Fibroblast of villous mesenchyme (primary cell): ENCODE measurements around the gene ADCY5. TPM values are rescaled to one million over a fixed set of nuclear protein-coding genes. Genes with fewer than 3 reads are reported as not detected.

Experiments
- DNase-seq: peaks from one replicate; pipeline ENCODE4 v3.0.0-alpha.2; 2010; ENCODE audit warnings: low read depth
- H3K4me3 ChIP-seq: 2 replicates; pipeline ENCODE4 v1.5.1; 2011; ENCODE audit warnings: low read depth, mild to moderate bottlenecking, low read length
- total RNA-seq: library from RNA; depleted of rRNA; stranded (reverse); fragments of >200 nt; gene quantifications from 2 replicates; pipeline ENCODE4 v1.2.3, GENCODE V29; 2012
- TF ChIP-seq, protein P1 (sequence below): IDR thresholded peaks from 2 replicates; pipeline ENCODE4 v1.5.1; 2012; ENCODE audit warnings: low read depth, mild to moderate bottlenecking, low read length; ENCODE audit not compliant: insufficient read depth

Gene ADCY5
- total RNA-seq, 1 donor: 0.43 TPM

DNA sequence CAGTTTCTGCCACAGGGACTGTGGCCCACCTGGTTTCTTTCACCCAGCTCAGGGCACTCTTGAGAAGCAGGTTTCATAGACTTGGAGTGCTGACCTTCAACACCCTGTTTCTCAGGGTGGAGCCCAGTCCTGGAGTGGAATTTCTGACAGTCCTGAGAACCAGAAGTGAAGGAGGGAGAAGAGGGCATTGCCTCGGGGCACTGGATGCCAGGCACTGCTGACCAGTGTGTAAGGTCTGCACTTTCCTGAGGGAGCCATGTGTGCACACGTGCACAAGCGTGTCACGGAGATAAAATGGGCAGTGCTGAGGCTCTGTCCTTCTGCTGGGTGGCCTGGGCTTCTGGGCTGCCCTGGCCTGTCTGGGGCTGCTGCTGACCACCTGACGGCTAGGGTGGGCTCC is 128.7 kb downstream of the ADCY5 start:
- TF ChIP-seq, protein P1, sequence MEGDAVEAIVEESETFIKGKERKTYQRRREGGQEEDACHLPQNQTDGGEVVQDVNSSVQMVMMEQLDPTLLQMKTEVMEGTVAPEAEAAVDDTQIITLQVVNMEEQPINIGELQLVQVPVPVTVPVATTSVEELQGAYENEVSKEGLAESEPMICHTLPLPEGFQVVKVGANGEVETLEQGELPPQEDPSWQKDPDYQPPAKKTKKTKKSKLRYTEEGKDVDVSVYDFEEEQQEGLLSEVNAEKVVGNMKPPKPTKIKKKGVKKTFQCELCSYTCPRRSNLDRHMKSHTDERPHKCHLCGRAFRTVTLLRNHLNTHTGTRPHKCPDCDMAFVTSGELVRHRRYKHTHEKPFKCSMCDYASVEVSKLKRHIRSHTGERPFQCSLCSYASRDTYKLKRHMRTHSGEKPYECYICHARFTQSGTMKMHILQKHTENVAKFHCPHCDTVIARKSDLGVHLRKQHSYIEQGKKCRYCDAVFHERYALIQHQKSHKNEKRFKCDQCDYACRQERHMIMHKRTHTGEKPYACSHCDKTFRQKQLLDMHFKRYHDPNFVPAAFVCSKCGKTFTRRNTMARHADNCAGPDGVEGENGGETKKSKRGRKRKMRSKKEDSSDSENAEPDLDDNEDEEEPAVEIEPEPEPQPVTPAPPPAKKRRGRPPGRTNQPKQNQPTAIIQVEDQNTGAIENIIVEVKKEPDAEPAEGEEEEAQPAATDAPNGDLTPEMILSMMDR: no peak
- H3K4me3 ChIP-seq: no peak overlapping the region
- no peak for DNase-seq

DNA sequence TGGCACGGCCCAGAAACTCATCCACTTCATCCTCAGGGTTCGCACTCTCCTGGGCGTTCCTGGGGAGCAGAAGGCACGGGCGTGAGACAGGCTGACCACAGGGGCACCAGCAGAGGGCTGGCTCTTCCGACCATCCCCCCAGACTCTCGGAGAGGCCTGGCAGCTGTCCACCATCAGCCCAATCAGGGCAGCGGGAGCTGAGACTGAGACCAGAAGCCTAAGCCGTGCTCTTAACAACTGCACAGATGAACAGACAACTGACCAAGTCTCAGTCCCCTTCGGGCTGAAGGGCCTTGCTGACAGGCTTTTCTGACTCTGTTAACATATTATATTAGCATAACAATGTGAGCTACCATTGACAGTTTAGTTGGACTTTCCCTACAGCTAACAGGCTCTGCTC is 129.1 kb downstream of the ADCY5 start:
- DNase-seq: no peak
- no peak overlapping the region for H3K4me3 ChIP-seq
- TF ChIP-seq, protein P1: no peak

DNA sequence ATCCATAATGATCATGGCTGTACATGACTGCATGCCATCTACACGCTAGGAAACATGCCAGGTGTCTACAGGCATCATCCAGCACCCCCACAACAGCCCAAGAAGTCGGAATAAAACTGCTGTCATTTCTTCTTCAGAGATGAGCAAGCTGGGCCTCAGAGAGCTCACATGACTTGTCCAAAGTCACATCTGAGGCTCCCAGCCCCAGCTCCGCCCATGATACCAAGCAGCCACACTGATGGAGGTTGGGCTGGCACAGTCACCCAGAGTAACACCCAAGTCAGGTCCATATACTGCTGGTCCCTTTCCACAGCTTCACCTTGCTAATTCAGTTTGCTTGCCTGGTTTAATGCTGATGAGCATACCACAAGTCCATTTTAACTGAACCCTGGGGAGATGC is 130.5 kb downstream of the ADCY5 start:
- DNase-seq: no peak
- H3K4me3 ChIP-seq: no peak overlapping the region
- TF ChIP-seq, protein P1: no peak

DNA sequence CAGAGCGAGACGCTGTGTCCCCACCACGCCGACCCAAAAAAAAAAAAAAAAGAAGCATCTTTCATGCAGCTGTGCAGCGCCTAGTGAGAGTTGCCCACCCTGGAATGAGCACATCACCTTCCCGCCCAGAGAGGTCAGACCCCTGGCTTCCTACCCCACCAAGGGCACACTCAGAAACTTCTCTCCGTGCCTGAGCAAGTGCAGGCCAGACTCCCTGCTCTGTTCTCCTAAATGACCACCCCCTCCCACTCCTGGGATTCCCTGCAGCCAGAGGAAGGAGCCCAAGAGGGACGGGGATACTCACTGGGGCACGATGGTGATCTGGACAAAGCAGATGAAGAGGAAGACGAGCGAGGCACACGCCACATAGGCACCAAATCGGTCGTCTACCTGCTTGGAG is 131.2 kb downstream of the ADCY5 start:
- H3K4me3 ChIP-seq: no peak overlapping the region
- no peak for DNase-seq
- TF ChIP-seq, protein P1: no peak

DNA sequence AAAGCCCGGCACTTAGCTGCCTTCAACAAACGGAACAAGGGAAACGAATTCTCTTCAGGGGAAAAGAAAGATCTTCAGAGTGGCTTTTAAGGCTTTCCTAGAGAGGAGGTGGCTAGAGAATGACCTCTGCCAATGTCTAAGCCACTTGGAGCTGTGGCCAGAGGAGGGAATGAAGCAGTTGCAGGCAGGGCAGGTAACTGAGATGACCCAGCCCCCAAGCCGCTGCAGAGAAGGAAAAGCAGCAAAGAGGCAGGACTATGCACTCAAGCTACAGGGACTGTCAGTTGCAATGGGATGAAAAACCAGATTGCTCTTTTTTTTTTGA is 133.7 kb downstream of the ADCY5 start:
- H3K4me3 ChIP-seq: no peak overlapping the region
- DNase-seq: no peak
- TF ChIP-seq, protein P1: no peak

DNA sequence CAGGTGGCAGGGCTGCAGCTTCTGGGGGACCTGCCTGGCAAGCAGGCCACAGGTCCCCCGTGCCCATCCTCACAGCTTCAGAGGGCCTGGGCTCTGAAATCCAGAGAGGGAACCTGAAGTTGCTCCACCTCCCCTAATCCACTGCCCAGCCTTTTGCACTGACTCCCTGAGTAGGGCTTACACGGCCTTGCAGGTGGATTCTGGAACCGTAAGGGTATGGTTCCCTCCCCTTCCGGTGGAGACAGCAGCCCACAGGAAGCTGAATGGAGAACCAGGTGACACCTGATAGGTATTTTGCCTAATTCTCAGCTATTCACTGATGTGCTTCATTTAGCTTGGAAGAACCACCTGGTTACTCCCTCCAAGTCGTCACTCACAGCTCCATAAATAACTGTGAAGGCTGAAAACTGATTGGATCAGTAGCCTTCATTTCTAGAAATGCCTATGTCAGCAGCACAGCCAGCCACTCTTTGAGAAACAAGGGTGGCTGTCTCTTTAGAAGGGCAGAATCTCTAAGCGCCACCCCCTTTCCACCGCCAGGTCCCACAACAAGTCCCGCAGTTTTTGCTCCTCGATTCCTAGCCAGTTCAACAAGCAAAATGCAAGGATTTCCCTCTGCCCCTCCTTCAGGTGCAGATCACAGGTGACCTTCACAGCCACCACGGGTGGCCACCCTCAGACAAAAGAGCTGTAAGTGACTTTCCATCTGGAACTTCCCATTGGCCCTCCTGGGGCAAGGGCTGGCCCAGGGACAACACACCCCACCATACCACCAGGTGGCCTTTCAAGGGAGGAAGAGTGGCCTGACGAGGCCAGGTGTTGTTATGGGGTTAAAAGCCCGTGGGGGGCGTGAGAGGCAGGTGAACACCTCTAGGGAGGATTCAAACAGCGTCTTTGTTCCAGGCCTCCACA is 134.3 kb downstream of the ADCY5 start:
- DNase-seq: no peak
- no peak overlapping the region for H3K4me3 ChIP-seq
- TF ChIP-seq, protein P1: no peak

DNA sequence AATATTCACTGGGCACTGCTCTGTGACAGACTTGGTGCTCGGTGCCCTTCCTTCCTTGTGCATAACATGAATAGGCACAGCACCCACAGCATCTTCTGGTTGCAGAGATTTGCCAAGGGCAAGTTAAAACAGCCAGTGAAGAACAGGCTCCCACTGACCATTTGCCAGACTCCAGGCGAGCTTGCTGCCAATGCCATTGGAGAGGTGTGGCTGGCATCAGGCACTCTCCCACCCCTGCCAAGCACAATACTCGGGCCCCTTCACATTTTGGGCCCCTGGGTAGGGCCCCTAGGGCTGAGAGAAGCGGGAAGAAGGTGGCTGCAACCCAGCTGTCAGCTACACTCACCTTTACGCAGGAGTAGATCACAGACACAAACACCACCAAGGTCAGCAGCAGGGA is 135.0 kb downstream of the ADCY5 start:
- no peak for DNase-seq
- H3K4me3 ChIP-seq: no peak overlapping the region
- TF ChIP-seq, protein P1: no peak
